ENCODE results near the gene PPP2R2C.

GRCh38 chr4:6439120-6439762 lies 33.2 kb downstream of the PPP2R2C start:
- TF ChIP-seq CTCF (IDR thresholded peaks at IDR 0.05), result no peak
- no peak for TF ChIP-seq POLR2A (IDR thresholded peaks at IDR 0.05)

All from right lobe of liver (tissue), 4 donors.